Spleen (tissue), 7 donors: ENCODE measurements around the gene CFAP221.

Source experiments
- CTCF ChIP-seq, 11 experiments: fragments of 200-600 bp in 7 of 11; fragments of 450-650 bp in 4 of 11; sonication (generic) in 4 of 11; IDR thresholded peaks in 8 of 11; conservative IDR thresholded peaks in 3 of 11; 1 replicate in 7 of 11; 2 replicates in 4 of 11; pipeline versions ENCODE4 v1.4.0 to v1.8.0; 2016 to 2021; ENCODE audit warnings: antibody characterized with exemption in 11 of 11, inconsistent platforms in 4 of 11, mild to moderate bottlenecking in 1 of 11
- POLR2A ChIP-seq, 3 donors: fragments of 450-650 bp; IDR thresholded peaks; one replicate each; pipeline ENCODE4 v1.5.1; 2017; ENCODE audit warnings: antibody characterized with exemption in 3 of 3, mild to moderate bottlenecking in 1 of 3
- POLR2AphosphoS5 ChIP-seq, 3 donors: sonication (generic); formaldehyde crosslinking; IDR thresholded peaks; one replicate each; pipeline ENCODE4 v1.5.1; 2017; ENCODE audit warnings: antibody characterized with exemption in 3 of 3
- donor health status: DM: no; HTN: no; CAD: no; lungs with moderate emphysema.
- donor health status: DM: no; HTN: no; CAD: no.
- donor health status: DM: no; HTN: no; CAD: no.

GRCh38 chr2:119672161-119672862 lies 128.1 kb downstream of the CFAP221 start:
- TF ChIP-seq CTCF (IDR thresholded peaks at IDR 0.05 in 8 of 11, conservative IDR thresholded peaks at IDR 0.05 in 3 of 11): no peak
- TF ChIP-seq POLR2AphosphoS5 (IDR thresholded peaks at IDR 0.05): no peak
- TF ChIP-seq POLR2A (IDR thresholded peaks at IDR 0.05): no peak
